B cell (primary cell): ENCODE data around the gene RBM4B.

Experiments
- EZH2 ChIP-seq: IDR thresholded peaks from 2 replicates; pipeline ENCODE4 v1.6.1; 2012; ENCODE audit warnings: borderline replicate concordance, low read depth, mild to moderate bottlenecking, moderate library complexity, low read length; ENCODE audit not compliant: insufficient read depth, poor library complexity, severe bottlenecking
- TF ChIP-seq, protein P1 (sequence below): fragments of 200-600 bp; IDR thresholded peaks from one replicate; pipeline ENCODE4 v1.8.0; 2022; ENCODE audit warnings: antibody characterized with exemption, mild to moderate bottlenecking

- TF ChIP-seq, protein P1, sequence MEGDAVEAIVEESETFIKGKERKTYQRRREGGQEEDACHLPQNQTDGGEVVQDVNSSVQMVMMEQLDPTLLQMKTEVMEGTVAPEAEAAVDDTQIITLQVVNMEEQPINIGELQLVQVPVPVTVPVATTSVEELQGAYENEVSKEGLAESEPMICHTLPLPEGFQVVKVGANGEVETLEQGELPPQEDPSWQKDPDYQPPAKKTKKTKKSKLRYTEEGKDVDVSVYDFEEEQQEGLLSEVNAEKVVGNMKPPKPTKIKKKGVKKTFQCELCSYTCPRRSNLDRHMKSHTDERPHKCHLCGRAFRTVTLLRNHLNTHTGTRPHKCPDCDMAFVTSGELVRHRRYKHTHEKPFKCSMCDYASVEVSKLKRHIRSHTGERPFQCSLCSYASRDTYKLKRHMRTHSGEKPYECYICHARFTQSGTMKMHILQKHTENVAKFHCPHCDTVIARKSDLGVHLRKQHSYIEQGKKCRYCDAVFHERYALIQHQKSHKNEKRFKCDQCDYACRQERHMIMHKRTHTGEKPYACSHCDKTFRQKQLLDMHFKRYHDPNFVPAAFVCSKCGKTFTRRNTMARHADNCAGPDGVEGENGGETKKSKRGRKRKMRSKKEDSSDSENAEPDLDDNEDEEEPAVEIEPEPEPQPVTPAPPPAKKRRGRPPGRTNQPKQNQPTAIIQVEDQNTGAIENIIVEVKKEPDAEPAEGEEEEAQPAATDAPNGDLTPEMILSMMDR, result no peak
- TF ChIP-seq EZH2, result no peak
Observed at GRCh38 chr11:66646828-66647227, 30.9 kb downstream of the RBM4B start.
